Fibroblast of mammary gland (primary cell): Measurements from ENCODE around the gene HOXA4.

Experiments
- DNase-seq: peaks from one replicate; pipeline ENCODE4 v3.0.0-alpha.2; 2010; ENCODE audit warnings: low read depth
- H3K4me3 ChIP-seq: 2 replicates; pipeline ENCODE4 v1.5.1; 2011; ENCODE audit warnings: low read depth, mild to moderate bottlenecking, low read length, moderate library complexity; ENCODE audit not compliant: control insufficient read depth
- TF ChIP-seq, protein P1 (sequence below): conservative IDR thresholded peaks from 2 replicates; pipeline ENCODE4 v1.5.1; 2011; ENCODE audit warnings: low read depth, low read length, inconsistent platforms; ENCODE audit not compliant: control insufficient read depth, insufficient read depth

Gene HOXA4

DNA sequence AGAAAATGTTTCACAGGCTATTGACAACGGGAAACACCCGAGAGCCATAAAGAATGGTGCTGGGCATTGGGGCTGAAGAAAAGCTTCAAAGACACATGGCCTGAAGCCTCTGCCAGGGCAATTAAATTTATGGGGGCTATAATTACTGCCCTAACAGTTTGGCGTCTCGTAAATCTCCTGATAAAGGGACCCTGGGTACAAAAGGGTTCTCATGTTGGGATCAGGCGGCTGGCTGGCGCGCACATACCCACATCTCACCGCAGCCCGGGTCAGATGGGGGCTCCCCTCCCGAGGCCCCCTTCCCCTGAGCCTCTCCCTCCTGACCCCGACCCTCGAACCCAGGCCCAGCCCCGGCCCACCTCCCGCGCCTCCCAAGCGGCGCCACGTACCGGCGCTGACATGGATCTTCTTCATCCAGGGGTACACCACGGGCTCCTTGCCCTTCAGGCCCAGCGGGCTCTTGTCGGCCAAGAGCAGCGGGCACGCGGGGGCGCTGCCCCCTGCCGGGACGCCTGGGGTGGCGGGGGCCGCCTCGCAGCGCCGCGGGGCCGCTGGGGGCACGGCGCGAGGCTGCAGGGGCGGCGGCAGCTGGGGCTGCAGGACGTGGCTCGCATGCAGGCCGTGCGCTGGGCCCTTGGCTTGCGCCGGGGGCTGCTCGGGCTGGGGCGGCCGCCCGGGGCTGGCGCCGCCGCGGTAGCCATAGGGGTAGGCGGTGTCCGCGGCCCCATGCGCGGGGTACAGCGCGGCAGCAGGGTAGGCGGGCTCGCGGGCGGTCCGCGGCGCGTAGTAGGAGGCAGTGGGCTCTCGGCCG, 623 bp downstream of the HOXA4 start:
- TF ChIP-seq, protein P1, sequence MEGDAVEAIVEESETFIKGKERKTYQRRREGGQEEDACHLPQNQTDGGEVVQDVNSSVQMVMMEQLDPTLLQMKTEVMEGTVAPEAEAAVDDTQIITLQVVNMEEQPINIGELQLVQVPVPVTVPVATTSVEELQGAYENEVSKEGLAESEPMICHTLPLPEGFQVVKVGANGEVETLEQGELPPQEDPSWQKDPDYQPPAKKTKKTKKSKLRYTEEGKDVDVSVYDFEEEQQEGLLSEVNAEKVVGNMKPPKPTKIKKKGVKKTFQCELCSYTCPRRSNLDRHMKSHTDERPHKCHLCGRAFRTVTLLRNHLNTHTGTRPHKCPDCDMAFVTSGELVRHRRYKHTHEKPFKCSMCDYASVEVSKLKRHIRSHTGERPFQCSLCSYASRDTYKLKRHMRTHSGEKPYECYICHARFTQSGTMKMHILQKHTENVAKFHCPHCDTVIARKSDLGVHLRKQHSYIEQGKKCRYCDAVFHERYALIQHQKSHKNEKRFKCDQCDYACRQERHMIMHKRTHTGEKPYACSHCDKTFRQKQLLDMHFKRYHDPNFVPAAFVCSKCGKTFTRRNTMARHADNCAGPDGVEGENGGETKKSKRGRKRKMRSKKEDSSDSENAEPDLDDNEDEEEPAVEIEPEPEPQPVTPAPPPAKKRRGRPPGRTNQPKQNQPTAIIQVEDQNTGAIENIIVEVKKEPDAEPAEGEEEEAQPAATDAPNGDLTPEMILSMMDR: no peak
- peak overlapping the region; percentile 61 for H3K4me3 ChIP-seq
- no peak for DNase-seq

DNA sequence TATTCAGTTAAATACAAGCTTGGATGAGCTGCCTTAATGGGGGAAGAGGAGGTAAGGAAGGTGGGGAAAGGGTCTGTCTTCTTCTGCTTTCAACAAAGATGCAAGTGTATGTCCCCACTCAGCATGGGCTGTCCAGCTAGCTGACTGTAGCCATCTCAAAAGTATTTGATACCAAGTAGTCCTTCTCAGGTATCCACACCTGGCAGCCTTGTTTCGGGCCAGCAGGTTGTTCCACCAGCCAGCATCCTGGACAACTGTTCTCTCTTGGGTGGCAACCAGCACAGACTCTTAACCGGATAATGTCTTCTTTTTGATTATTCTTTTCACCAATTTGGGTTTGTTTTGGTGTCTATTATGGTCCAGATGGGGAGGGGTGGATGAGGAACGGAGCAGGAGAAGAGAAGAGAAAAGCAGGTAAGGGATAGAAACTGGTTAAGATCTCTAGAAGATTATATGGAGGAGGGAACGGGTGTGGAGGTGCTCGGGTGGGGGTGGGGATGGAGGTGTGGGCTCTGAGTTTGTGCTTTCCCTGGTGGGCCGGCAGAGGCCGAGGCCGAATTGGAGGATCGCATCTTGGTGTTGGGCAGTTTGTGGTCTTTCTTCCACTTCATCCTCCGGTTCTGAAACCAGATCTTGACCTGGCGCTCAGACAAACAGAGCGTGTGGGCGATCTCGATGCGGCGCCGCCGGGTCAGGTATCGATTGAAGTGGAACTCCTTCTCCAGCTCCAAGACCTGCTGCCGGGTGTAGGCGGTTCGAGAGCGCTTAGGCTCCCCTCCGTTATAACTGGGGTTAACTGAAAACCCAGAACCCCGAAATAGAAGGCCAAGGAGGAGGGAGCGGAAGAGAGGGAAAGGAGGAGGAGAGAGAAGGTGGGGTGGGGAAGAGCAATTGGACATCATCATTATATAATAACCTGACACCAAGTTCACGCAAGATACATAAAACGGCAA, 1.5 kb downstream of the HOXA4 start:
- no peak for DNase-seq
- H3K4me3 ChIP-seq: peak overlapping the region; percentile 46
- TF ChIP-seq, protein P1: no peak

DNA sequence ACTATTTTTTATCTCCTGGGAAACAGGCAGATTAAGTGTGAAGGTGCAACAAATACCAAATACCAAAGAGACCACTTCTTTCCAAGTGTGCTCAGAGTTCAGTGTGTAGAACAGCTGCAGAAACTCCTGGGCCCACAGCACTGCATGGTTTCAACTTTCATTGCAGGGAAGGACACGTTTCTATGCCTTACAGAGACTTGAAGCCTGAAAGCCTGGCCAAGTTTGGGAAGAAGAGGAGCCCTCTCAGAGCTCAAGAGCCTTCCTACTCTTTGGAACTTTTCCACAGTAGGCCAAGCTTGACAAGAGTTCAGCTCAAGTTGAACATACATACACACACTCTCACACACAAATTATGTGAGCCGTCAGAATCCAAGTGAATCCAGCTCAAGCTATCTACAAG, 2.5 kb downstream of the HOXA4 start:
- TF ChIP-seq, protein P1: no peak
- no peak for DNase-seq
- H3K4me3 ChIP-seq: no peak overlapping the region

DNA sequence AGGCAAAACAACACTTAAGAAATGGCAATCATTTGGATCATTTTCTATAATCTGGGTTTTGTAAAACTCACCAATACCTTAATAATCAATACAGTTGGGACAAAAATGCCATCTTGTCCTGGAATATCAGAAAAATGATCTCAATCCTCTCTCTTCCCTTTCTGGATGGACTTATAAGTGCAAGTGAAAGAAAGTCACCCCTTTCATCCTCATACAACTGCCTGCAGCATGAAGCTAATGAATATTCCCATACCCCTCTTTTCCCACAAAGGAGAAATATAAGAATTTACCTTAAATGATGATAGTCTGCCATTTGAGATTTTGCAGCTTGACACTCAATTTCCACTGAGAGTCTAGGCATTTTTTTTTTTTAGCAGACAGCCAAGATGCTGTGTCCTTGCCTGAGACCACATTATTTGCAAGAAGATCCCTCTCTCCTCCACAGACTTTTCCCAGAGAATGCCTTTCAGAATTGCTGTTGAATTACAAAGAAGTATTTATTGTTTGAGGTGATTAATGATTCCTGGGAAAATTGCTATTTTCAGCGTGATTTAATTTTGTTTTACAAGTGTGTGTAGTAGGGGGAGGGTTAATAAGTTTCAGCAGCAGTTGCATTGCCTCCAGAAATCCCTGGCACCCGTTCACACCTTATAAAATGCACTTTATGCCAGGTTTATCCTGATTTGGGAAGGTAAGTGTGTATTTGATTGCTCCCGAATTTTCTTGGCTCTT, 3.8 kb downstream of the HOXA4 start:
- H3K4me3 ChIP-seq: no peak overlapping the region
- no peak for DNase-seq
- TF ChIP-seq, protein P1: no peak

DNA sequence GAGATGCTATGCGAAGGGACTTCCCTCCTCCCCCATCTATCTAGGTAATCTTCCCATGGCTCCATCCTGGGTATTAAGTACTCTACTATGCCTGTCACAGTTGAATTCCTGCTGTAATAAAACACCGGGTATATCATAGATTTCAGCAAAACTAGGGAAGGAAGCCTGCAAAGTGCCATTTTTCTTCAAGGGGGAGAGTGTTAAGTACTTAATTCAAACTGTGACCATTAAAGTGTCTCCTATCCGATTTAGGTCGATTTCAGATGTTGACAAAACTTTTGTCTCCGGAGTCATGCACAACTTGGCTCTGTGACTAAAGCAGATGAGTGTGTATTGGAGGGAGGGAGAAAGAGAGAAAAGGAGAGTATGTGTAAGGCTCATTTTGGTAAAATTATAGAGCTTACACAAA, 4.6 kb downstream of the HOXA4 start:
- TF ChIP-seq, protein P1: no peak
- no peak overlapping the region for H3K4me3 ChIP-seq
- no peak for DNase-seq

DNA sequence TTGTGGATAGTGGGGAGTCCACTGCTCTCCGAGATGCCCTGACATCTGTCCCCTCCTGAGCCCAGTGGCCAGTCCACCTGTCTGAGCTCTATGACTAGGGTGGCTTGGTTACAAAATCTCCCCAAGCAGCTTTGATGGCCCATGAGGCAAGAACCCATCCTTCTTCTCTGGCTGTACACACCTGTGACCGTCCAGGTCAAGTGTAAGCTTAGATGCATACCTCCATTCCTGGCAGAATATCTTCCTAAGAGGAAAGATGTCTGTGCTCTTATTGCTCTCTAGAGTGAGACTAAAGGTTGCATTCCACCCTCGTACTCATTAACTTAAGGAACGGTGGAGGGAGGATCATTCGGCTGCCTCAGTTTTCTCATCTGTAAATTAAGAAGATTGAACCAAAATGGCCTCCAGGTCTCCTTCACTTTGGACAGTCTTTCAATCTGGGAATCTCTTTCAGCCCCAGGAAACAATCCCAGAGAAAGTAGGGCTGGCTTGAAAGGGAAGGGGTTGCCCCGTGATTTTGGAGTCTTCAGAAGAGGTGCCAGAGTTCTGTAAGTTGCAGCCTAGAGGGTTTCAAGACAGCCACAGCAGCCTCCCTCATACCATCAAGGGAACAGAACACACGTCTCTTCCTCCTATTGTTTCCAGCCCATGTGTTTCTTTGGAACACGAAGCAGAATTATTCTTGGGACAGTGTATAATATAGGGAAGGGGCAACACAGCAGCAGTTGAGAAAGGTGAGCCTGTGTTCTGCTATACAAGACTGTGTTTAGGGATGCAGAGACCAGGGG, 5.5 kb downstream of the HOXA4 start:
- no peak for DNase-seq
- TF ChIP-seq, protein P1: no peak
- H3K4me3 ChIP-seq: no peak overlapping the region
